Stimulated activated naive CD8-positive, alpha-beta T cell treated with anti-CD3 and anti-CD28 coated beads, Interleukin-15, Interleukin-2, amounts not matched to agents 100 U/mL and 50 U/mL, for 24 hours (primary cell): ENCODE results near the gene EWSR1.

ENCODE experiments used
- ATAC-seq: fragments of 150-1000 bp; cut with Tn5 transposase; one replicate; pipeline ENCODE4 v1.10.0; 2021
- DNase-seq: peaks from one replicate; pipeline ENCODE4 v3.0.0; 2021

Gene EWSR1

GRCh38 chr22:29268511-29269229 is 602 bp downstream of the EWSR1 start:
- DNase-seq (peak; percentile 45), ATAC-seq (peak; percentile 15)

- ATAC-seq (no peak), DNase-seq (no peak)
Observed at GRCh38 chr22:29269230-29269604, 1.1 kb downstream of the EWSR1 start.

- peak; percentile 17 for DNase-seq
Observed at GRCh38 chr22:29269731-29270474, 1.8 kb downstream of the EWSR1 start.

GRCh38 chr22:29270475-29271271 is 2.6 kb downstream of the EWSR1 start:
- peak; percentile 6 for ATAC-seq
- no peak for DNase-seq

More at GRCh38 chr22:29269731-29270474, 1.8 kb downstream of the EWSR1 start:
- no peak for ATAC-seq

- no peak for ATAC-seq
- DNase-seq: no peak
Observed at GRCh38 chr22:29272624-29273023, 4.6 kb downstream of the EWSR1 start.

GRCh38 chr22:29275167-29275566 is 7.1 kb downstream of the EWSR1 start:
- no peak for ATAC-seq
- DNase-seq: no peak

GRCh38 chr22:29275819-29276565 is 7.9 kb downstream of the EWSR1 start:
- ATAC-seq (no peak), DNase-seq (no peak)

GRCh38 chr22:29277927-29278326 is 9.9 kb downstream of the EWSR1 start:
- no peak for DNase-seq
- ATAC-seq: no peak

GRCh38 chr22:29284196-29284595 is 16.1 kb downstream of the EWSR1 start:
- no peak for ATAC-seq
- DNase-seq: no peak

GRCh38 chr22:29288837-29289236 is 20.8 kb downstream of the EWSR1 start:
- DNase-seq: no peak
- ATAC-seq: no peak

- no peak for DNase-seq
- ATAC-seq: no peak
Observed at GRCh38 chr22:29290061-29290460, 22.0 kb downstream of the EWSR1 start.

- ATAC-seq (no peak), DNase-seq (no peak)
Observed at GRCh38 chr22:29291215-29291614, 23.1 kb downstream of the EWSR1 start.

GRCh38 chr22:29292379-29292778 is 24.3 kb downstream of the EWSR1 start:
- ATAC-seq (no peak), DNase-seq (no peak)

GRCh38 chr22:29298641-29299040 is 30.6 kb downstream of the EWSR1 start:
- DNase-seq (no peak), ATAC-seq (no peak)

- DNase-seq: no peak
- ATAC-seq: no peak
Observed at GRCh38 chr22:29299136-29299900, 31.2 kb downstream of the EWSR1 start.

- no peak for DNase-seq
Observed at GRCh38 chr22:29300467-29300806, 32.4 kb downstream of the EWSR1 start.

GRCh38 chr22:29300807-29301601 is 32.9 kb downstream of the EWSR1 start:
- ATAC-seq (no peak), DNase-seq (no peak)

More at GRCh38 chr22:29300467-29300806, 32.4 kb downstream of the EWSR1 start:
- ATAC-seq: no peak

GRCh38 chr22:29301716-29302401 is 33.8 kb downstream of the EWSR1 start:
- DNase-seq (no peak), ATAC-seq (no peak)

GRCh38 chr22:29302402-29302680 is 34.3 kb downstream of the EWSR1 start:
- DNase-seq (no peak), ATAC-seq (no peak)
